Activated naive CD8-positive, alpha-beta T cell treated with anti-CD3 and anti-CD28 coated beads, Interleukin-2, amount 50 U/mL, for 24 hours (primary cell): ENCODE data around the gene ARL17A.
"Not testable (repeated sequence)": the region's sequence is repeated elsewhere in the genome, so short reads cannot be mapped to it uniquely, and the experiment has no call there.

ENCODE experiments used
- ATAC-seq: fragments of 150-1000 bp; cut with Tn5 transposase; one replicate; pipeline ENCODE4 v1.10.0; 2021
- DNase-seq: peaks from one replicate; pipeline ENCODE4 v3.0.0; 2021
- H3K27ac Mint-ChIP-seq: one replicate; pipeline ENCODE4 v1.8.0; 2021; ENCODE audit warnings: mild to moderate bottlenecking, mixed read lengths
- H3K27me3 Mint-ChIP-seq: one replicate; pipeline ENCODE4 v1.8.0; 2021; ENCODE audit warnings: mixed read lengths
- H3K36me3 Mint-ChIP-seq: one replicate; pipeline ENCODE4 v1.8.0; 2021; ENCODE audit warnings: low read depth, mixed read lengths
- H3K4me1 Mint-ChIP-seq: one replicate; pipeline ENCODE4 v1.8.0; 2021; ENCODE audit warnings: mixed read lengths
- H3K4me3 Mint-ChIP-seq: one replicate; pipeline ENCODE4 v1.8.0; 2021; ENCODE audit warnings: mild to moderate bottlenecking, moderate library complexity, mixed read lengths
- H3K9me3 Mint-ChIP-seq: one replicate; pipeline ENCODE4 v1.8.0; 2021; ENCODE audit warnings: mixed read lengths

The ARL17A gene

GRCh38 chr17:46474489-46474888, 105.0 kb downstream of the ARL17A start:
- not testable (repeated sequence) for H3K27me3 Mint-ChIP-seq, H3K4me3 Mint-ChIP-seq

GRCh38 chr17:46467618-46468017, 111.9 kb downstream of the ARL17A start:
- DNase-seq, H3K27me3 Mint-ChIP-seq, H3K4me3 Mint-ChIP-seq, H3K4me1 Mint-ChIP-seq, H3K9me3 Mint-ChIP-seq, ATAC-seq, H3K27ac Mint-ChIP-seq, H3K36me3 Mint-ChIP-seq: not testable (repeated sequence)

More at GRCh38 chr17:46474489-46474888, 105.0 kb downstream of the ARL17A start:
- not testable (repeated sequence) for DNase-seq, H3K36me3 Mint-ChIP-seq, H3K27ac Mint-ChIP-seq, H3K4me1 Mint-ChIP-seq, ATAC-seq, H3K9me3 Mint-ChIP-seq
